GM18498 (cell line): ENCODE data around the gene MRTFA.
"Not testable (repeated sequence)": the region's sequence is repeated elsewhere in the genome, so short reads cannot be mapped to it uniquely, and the experiment has no call there.

ENCODE experiments used
- ATAC-seq: cut with Tn5 transposase; IDR thresholded peaks from one replicate; pipeline ENCODE4 v1.9.1; 2021; ENCODE audit warnings: mild to moderate bottlenecking, moderate library complexity; ENCODE audit not compliant: unreplicated experiment

The MRTFA gene

GRCh38 chr22:40597526-40598430, 38.7 kb downstream of the MRTFA start:
- ATAC-seq, result no peak

- no peak for ATAC-seq
Measured at GRCh38 chr22:40595497-40596234, 40.9 kb downstream of the MRTFA start.

GRCh38 chr22:40594924-40595323, 41.6 kb downstream of the MRTFA start:
- no peak for ATAC-seq

- ATAC-seq, result peak; percentile 8
Measured at GRCh38 chr22:40594346-40594745, 42.2 kb downstream of the MRTFA start.

- ATAC-seq, result peak; percentile 57
Measured at GRCh38 chr22:40593460-40594273, 42.9 kb downstream of the MRTFA start.

GRCh38 chr22:40592352-40593113, 44.0 kb downstream of the MRTFA start:
- ATAC-seq, result no peak

GRCh38 chr22:40588726-40589125, 47.8 kb downstream of the MRTFA start:
- no peak for ATAC-seq

- no peak for ATAC-seq
Measured at GRCh38 chr22:40586781-40587180, 49.7 kb downstream of the MRTFA start.

- no peak for ATAC-seq
Measured at GRCh38 chr22:40585310-40585751, 51.2 kb downstream of the MRTFA start.

GRCh38 chr22:40584766-40585165, 51.8 kb downstream of the MRTFA start:
- not testable (repeated sequence) for ATAC-seq

- ATAC-seq, result peak; percentile 71
Measured at GRCh38 chr22:40583053-40583741, 53.3 kb downstream of the MRTFA start.

- no peak for ATAC-seq
Measured at GRCh38 chr22:40582063-40582462, 54.5 kb downstream of the MRTFA start.

- no peak for ATAC-seq
Measured at GRCh38 chr22:40580631-40581030, 55.9 kb downstream of the MRTFA start.

GRCh38 chr22:40578171-40578570, 58.3 kb downstream of the MRTFA start:
- no peak for ATAC-seq

- no peak for ATAC-seq
Measured at GRCh38 chr22:40572976-40573375, 63.5 kb downstream of the MRTFA start.

GRCh38 chr22:40571887-40572286, 64.6 kb downstream of the MRTFA start:
- ATAC-seq, result no peak

GRCh38 chr22:40567626-40568328, 68.7 kb downstream of the MRTFA start:
- no peak for ATAC-seq

- no peak for ATAC-seq
Measured at GRCh38 chr22:40567106-40567505, 69.4 kb downstream of the MRTFA start.

- no peak for ATAC-seq
Measured at GRCh38 chr22:40560994-40561515, 75.5 kb downstream of the MRTFA start.
